B cell (primary cell): ENCODE measurements around the gene EMC10. TPM values are rescaled to one million over a fixed set of nuclear protein-coding genes. Genes with fewer than 3 reads are reported as not detected.
"Not testable (repeated sequence)": the region's sequence is repeated elsewhere in the genome, so short reads cannot be mapped to it uniquely, and the experiment has no call there.

ENCODE experiments used
- ATAC-seq: fragments of 200-7000 bp; cut with Tn5 transposase; one replicate; pipeline ENCODE4 v1.10.0; 2021; ENCODE audit warnings: low read depth, mild to moderate bottlenecking, moderate number of reproducible peaks, moderate library complexity
- CTCF ChIA-PET: fragments of 350-600 bp; sonication (Branson Sonifier 250); formaldehyde crosslinking; loops from one replicate; lab custom pipeline; 2021; ENCODE audit warnings: antibody characterized with exemption, inconsistent platforms; lab: Charles Lee
- POLR2A ChIA-PET: fragments of 350-600 bp; sonication (Branson Sonifier 250); formaldehyde crosslinking; loops from one replicate; lab custom pipeline; 2021; ENCODE audit warnings: antibody characterized with exemption; lab: Charles Lee
- DNase-seq: peaks from one replicate; pipeline ENCODE4 v3.0.0; 2013
- H2AFZ ChIP-seq: 2 replicates; pipeline ENCODE4 v1.6.1; 2012; ENCODE audit warnings: mild to moderate bottlenecking, low read depth, low read length; ENCODE audit not compliant: insufficient read depth, poor library complexity, severe bottlenecking
- H3K27ac ChIP-seq, 2 donors: 1 replicate in 1 of 2; 2 replicates in 1 of 2; pipeline ENCODE4 v1.5.1; 2012 to 2013; ENCODE audit warnings: low read length in 2 of 2, mild to moderate bottlenecking in 2 of 2, moderate library complexity in 1 of 2
- H3K27me3 ChIP-seq, 4 experiments: fragments of 200-600 bp in 1 of 4; sonication (generic) in 1 of 4; replicated peaks in 1 of 4; 1 replicate in 2 of 4; 2 replicates in 2 of 4; pipeline versions ENCODE4 v1.6.1 to v1.7.0; 2013 to 2016; ENCODE audit warnings: low read length in 3 of 4, mild to moderate bottlenecking in 2 of 4, mixed read lengths in 1 of 4, moderate library complexity in 1 of 4; ENCODE audit not compliant: insufficient read depth in 4 of 4, control insufficient read depth in 3 of 4; ENCODE audit errors: control extremely low read depth in 1 of 4
- H3K36me3 ChIP-seq, 2 experiments: replicated peaks in 1 of 2; 1 replicate in 1 of 2; 2 replicates in 1 of 2; pipeline versions ENCODE4 v1.6.1 to v1.7.1; 2013; ENCODE audit warnings: low read length in 1 of 2; ENCODE audit not compliant: insufficient read depth in 2 of 2, control insufficient read depth in 1 of 2; ENCODE audit errors: control extremely low read depth in 1 of 2, extremely low read depth in 1 of 2
- H3K4me1 ChIP-seq, 2 donors: fragments of 200-600 bp in 1 of 2; sonication (generic) in 1 of 2; 1 replicate in 1 of 2; 2 replicates in 1 of 2; pipeline versions ENCODE4 v1.5.1 to v1.6.1; 2013 to 2017; ENCODE audit warnings: low read length in 2 of 2; ENCODE audit not compliant: control insufficient read depth in 2 of 2, insufficient read depth in 2 of 2
- H3K4me2 ChIP-seq: replicated peaks from 2 replicates; pipeline ENCODE3; 2012; ENCODE audit warnings: mild to moderate bottlenecking, low read depth, low read length; ENCODE audit not compliant: poor library complexity, severe bottlenecking
- H3K4me3 ChIP-seq, 5 experiments: fragments of 200-600 bp in 1 of 5; sonication (generic) in 1 of 5; 1 replicate in 3 of 5; 2 replicates in 2 of 5; pipeline versions ENCODE4 v1.5.1 to v1.7.0; 2011 to 2016; ENCODE audit warnings: low read length in 4 of 5, mild to moderate bottlenecking in 4 of 5, low read depth in 2 of 5, control low read depth in 1 of 5, moderate library complexity in 1 of 5; ENCODE audit not compliant: insufficient read depth in 1 of 5; ENCODE audit errors: control extremely low read depth in 1 of 5, extremely low read depth in 1 of 5
- H3K79me2 ChIP-seq: fragments of 200-600 bp; sonication (generic); one replicate; pipeline ENCODE4 v1.6.0; 2016; ENCODE audit warnings: low read length; ENCODE audit not compliant: control insufficient read depth, insufficient read depth
- H3K9ac ChIP-seq: fragments of 200-600 bp; sonication (generic); 2 replicates; pipeline ENCODE4 v1.6.1; 2017; ENCODE audit warnings: mild to moderate bottlenecking, low read length, moderate library complexity
- H3K9me3 ChIP-seq, 3 donors: one replicate each; pipeline versions ENCODE4 v1.6.1 to v1.7.1; 2013; ENCODE audit warnings: low read length in 2 of 3; ENCODE audit not compliant: control insufficient read depth in 2 of 3, insufficient read depth in 1 of 3; ENCODE audit errors: control extremely low read depth in 1 of 3
- H4K20me1 ChIP-seq: 2 replicates; pipeline ENCODE4 v1.6.0; 2012; ENCODE audit warnings: mild to moderate bottlenecking, low read length; ENCODE audit not compliant: insufficient read depth, control insufficient read depth, poor library complexity, severe bottlenecking
- H3K27ac Mint-ChIP-seq: one replicate; pipeline ENCODE4 v1.8.0; 2021; ENCODE audit warnings: mixed read lengths
- H3K27me3 Mint-ChIP-seq: one replicate; pipeline ENCODE4 v1.8.0; 2021; ENCODE audit warnings: mixed read lengths
- H3K4me1 Mint-ChIP-seq: one replicate; pipeline ENCODE4 v1.8.0; 2021; ENCODE audit warnings: mixed read lengths
- H3K4me3 Mint-ChIP-seq: one replicate; pipeline ENCODE4 v1.8.0; 2021; ENCODE audit warnings: mixed read lengths
- H3K9me3 Mint-ChIP-seq: one replicate; pipeline ENCODE4 v1.8.0; 2022; ENCODE audit warnings: mixed read lengths; ENCODE audit not compliant: insufficient read depth
- CTCF ChIP-seq: fragments of 200-600 bp; IDR thresholded peaks from one replicate; pipeline ENCODE4 v1.8.0; 2022; ENCODE audit warnings: antibody characterized with exemption, mild to moderate bottlenecking
- EZH2 ChIP-seq: IDR thresholded peaks from 2 replicates; pipeline ENCODE4 v1.6.1; 2012; ENCODE audit warnings: borderline replicate concordance, low read depth, mild to moderate bottlenecking, moderate library complexity, low read length; ENCODE audit not compliant: insufficient read depth, poor library complexity, severe bottlenecking
- WGBS: methylation state at CpG from one replicate; pipeline ENCODE4 v1.1.5; 2013; ENCODE audit warnings: missing lambda C conversion rate; ENCODE audit not compliant: insufficient coverage; 5-methylcytosine and 5-hydroxymethylcytosine counted together
- intact Hi-C: fragments of 100-400 bp; cut with micrococcal nuclease; formaldehyde crosslinking; loops from one replicate; pipeline ENCODE4 v1.10.0; 2022
- polyA plus RNA-seq: library from polyadenylated mRNA; depleted of rRNA; stranded (reverse); fragments of >200 nt; gene quantifications from 2 replicates; pipeline ENCODE4 v1.2.3, GENCODE V29; 2012
- total RNA-seq, 2 donors: library from RNA; stranded (reverse); fragments of 120-200 nt in 1 of 2; gene quantifications; 1 replicate in 1 of 2; 2 replicates in 1 of 2; pipeline versions ENCODE4 v1.2.3 to v1.2.4, GENCODE V29; 2013 to 2022

EMC10 gene
- total and polyA plus RNA-seq, 2 donors (not counting 1 experiment from before 2014, with no cell fraction given) = 51.1 to 88.1 TPM

GRCh38 chr19:50435627-50436026 lies 40.7 kb upstream of the EMC10 start:
- Histone ChIP-seq H3K9ac (no peak overlapping the region), H3K27ac (peak overlapping the region in 1 of 2 donors; percentile 18), H2AFZ (no peak overlapping the region), H3K4me1 (peaks cover 42 to 54% of the 10 kb centered on the region in 2 donors), H3K9me3 (peaks cover 0 to 2% (median 0%) of the 10 kb centered on the region in 3 donors), H3K79me2 (no peaks in the 10 kb centered on the region), H3K27me3 (no peaks in the 10 kb centered on the region), H4K20me1 (no peaks in the 10 kb centered on the region), H3K4me3 (no peak overlapping the region), H3K36me3 (no peaks in the 10 kb centered on the region), H3K4me2 (peak overlapping the region; percentile 92)
- H3K9me3 Mint-ChIP-seq = no peaks in the 10 kb centered on the region
- DNase-seq (no peak), ATAC-seq (no peak)
- H3K27me3 Mint-ChIP-seq = no peaks in the 10 kb centered on the region
- no peak overlapping the region for H3K4me3 Mint-ChIP-seq
- POLR2A ChIA-PET = interaction anchor here (0.8 kb wide), 1 partner anchor 26 kb away, joined by 5 read pairs; no protein-coding TSS in a partner anchor
- WGBS = 88% methylated on average over 4 of the region's 12 CpGs
- TF ChIP-seq CTCF = no peak
- TF ChIP-seq EZH2 = no peak
- CTCF ChIA-PET = no interaction called here
- intact Hi-C loops = no loop called here
- peak overlapping the region; percentile 51 for H3K27ac Mint-ChIP-seq
- peaks cover 55% of the 10 kb centered on the region for H3K4me1 Mint-ChIP-seq

DNA sequence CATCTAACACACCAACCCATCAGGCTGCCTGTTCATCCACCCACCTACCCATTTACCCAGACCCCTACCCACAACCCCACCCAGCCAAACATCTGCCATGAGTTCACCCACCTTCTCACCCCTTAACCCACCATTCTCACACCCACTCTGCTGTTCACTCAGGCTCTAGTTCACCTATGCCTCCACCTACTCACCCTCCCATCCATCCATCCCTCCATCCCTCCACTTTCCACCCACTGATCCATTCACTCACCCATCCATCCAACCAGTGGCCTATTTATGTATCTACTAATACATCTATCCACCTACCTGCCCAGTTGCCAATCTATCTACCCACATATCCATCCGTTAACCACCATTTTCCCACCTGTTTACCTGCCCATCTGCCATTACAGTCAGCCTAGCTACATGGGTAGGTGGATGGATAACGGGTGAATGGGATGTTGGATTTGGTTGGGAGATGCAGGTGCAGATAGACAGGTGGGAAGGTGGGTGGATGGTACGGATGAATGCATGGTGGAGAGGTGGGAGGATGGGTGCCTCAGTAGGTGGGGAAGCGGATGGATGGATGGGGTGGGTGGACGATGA lies 38.4 kb upstream of the EMC10 start:
- Histone ChIP-seq H4K20me1 (no peaks in the 10 kb centered on the region), H3K79me2 (no peaks in the 10 kb centered on the region), H3K4me1 (peaks cover 28 to 35% of the 10 kb centered on the region in 2 donors), H3K4me2 (no peak overlapping the region), H3K9ac (no peak overlapping the region), H3K36me3 (no peaks in the 10 kb centered on the region), H3K9me3 (no peaks in the 10 kb centered on the region), H3K4me3 (no peak overlapping the region), H3K27ac (no peak overlapping the region), H2AFZ (no peak overlapping the region), H3K27me3 (no peaks in the 10 kb centered on the region)
- Mint-ChIP-seq H3K9me3 (no peaks in the 10 kb centered on the region), H3K27me3 (no peaks in the 10 kb centered on the region), H3K4me3 (no peak overlapping the region), H3K27ac (no peak overlapping the region), H3K4me1 (peaks cover 38% of the 10 kb centered on the region)
- POLR2A ChIA-PET = no interaction called here
- TF ChIP-seq EZH2 (no peak), CTCF (no peak)
- intact Hi-C loops = no loop called here
- ATAC-seq = no peak
- no peak for DNase-seq
- WGBS = 96% methylated on average over 4 of the region's 5 CpGs
- CTCF ChIA-PET = interaction anchor here (0.8 to 2.2 kb wide), 2 partner anchors 20 to 23 kb away, joined by 3 to 6 read pairs; no protein-coding TSS in a partner anchor

- H3K4me3 ChIP-seq, ATAC-seq, POLR2A ChIA-PET, H2AFZ ChIP-seq, intact Hi-C loops, H3K27me3 Mint-ChIP-seq, DNase-seq, H3K27ac Mint-ChIP-seq, H3K9ac ChIP-seq, H3K36me3 ChIP-seq, H3K27ac ChIP-seq, H3K9me3 ChIP-seq, H3K9me3 Mint-ChIP-seq, H4K20me1 ChIP-seq, CTCF ChIA-PET, H3K4me3 Mint-ChIP-seq, H3K79me2 ChIP-seq, H3K27me3 ChIP-seq, H3K4me2 ChIP-seq: not testable (repeated sequence)
- H3K4me1 Mint-ChIP-seq = peaks cover 28% of the 10 kb centered on the region
- WGBS = 80% methylated on average over 1 of the region's 2 CpGs
- peaks cover 17 to 24% of the 10 kb centered on the region in 2 donors for H3K4me1 ChIP-seq
These were observed 37.2 kb upstream of the EMC10 start for GRCh38 chr19:50439130-50439529.
